ENCODE data around the gene SH2D7. TPM values are rescaled to one million over a fixed set of nuclear protein-coding genes. Genes with fewer than 3 reads are reported as not detected.
A peak's percentile ranks its signal among the peaks of the same experiment; 100 is the strongest.

SH2D7 gene
- total and polyA plus RNA-seq, 5 donors = 0.02 TPM; not detected in 4

- ATAC-seq (peak in 1 of 2 donors; percentile 22), DNase-seq (no peak)
- H3K9me3 ChIP-seq (ENCODE audit: control insufficient read depth, low read length) = no peaks in the 10 kb centered on the region
- peak overlapping the region; percentile 65 for H3K27ac ChIP-seq (ENCODE audit: low read length)
- no peaks in the 10 kb centered on the region for H3K27me3 ChIP-seq (ENCODE audit: control insufficient read depth, insufficient read depth)
- intact Hi-C loops (cut with DNase I) = no loop called here
- no peak overlapping the region for H3K4me3 ChIP-seq (ENCODE audit: low read length)
- H3K4me1 ChIP-seq (ENCODE audit: control insufficient read depth, insufficient read depth, low read length) = peaks cover 25% of the 10 kb centered on the region
- WGBS = 34% methylated on average over 9 of the region's 9 CpGs
Measured at GRCh38 chr15:78072080-78072892, 20.1 kb upstream of the SH2D7 start.

GRCh38 chr15:78073046-78073787 is 19.1 kb upstream of the SH2D7 start:
- peaks cover 20% of the 10 kb centered on the region for H3K4me1 ChIP-seq (ENCODE audit: control insufficient read depth, insufficient read depth, low read length)
- no peak overlapping the region for H3K4me3 ChIP-seq (ENCODE audit: low read length)
- 88% methylated on average over 5 of the region's 5 CpGs for WGBS
- intact Hi-C loops (cut with DNase I) = no loop called here
- no peaks in the 10 kb centered on the region for H3K27me3 ChIP-seq (ENCODE audit: control insufficient read depth, insufficient read depth)
- no peak for DNase-seq
- H3K27ac ChIP-seq (ENCODE audit: low read length) = no peak overlapping the region
- no peaks in the 10 kb centered on the region for H3K9me3 ChIP-seq (ENCODE audit: control insufficient read depth, low read length)
- ATAC-seq = no peak

GRCh38 chr15:78075490-78076230 is 16.7 kb upstream of the SH2D7 start:
- peak in 2 of 3 donors; percentile 60 to 65 for DNase-seq
- Histone ChIP-seq H3K27me3 (ENCODE audit: control insufficient read depth, insufficient read depth) (no peaks in the 10 kb centered on the region), H3K9me3 (ENCODE audit: control insufficient read depth, low read length) (no peaks in the 10 kb centered on the region), H3K27ac (ENCODE audit: low read length) (peak overlapping the region; percentile 83), H3K4me1 (ENCODE audit: control insufficient read depth, insufficient read depth, low read length) (peaks cover 7% of the 10 kb centered on the region), H3K4me3 (ENCODE audit: low read length) (peak overlapping the region; percentile 84)
- ATAC-seq = peak; percentile 78 to 81
- WGBS = 15% methylated on average over 7 of the region's 7 CpGs
- intact Hi-C loops (cut with DNase I) = no loop called here

- WGBS = 40% methylated on average over 17 of the region's 17 CpGs
- DNase-seq (no peak), ATAC-seq (peak; percentile 19 to 31)
- Histone ChIP-seq H3K27me3 (ENCODE audit: control insufficient read depth, insufficient read depth) (no peaks in the 10 kb centered on the region), H3K27ac (ENCODE audit: low read length) (peak overlapping the region; percentile 83), H3K4me3 (ENCODE audit: low read length) (peak overlapping the region; percentile 84), H3K9me3 (ENCODE audit: control insufficient read depth, low read length) (no peaks in the 10 kb centered on the region), H3K4me1 (ENCODE audit: control insufficient read depth, insufficient read depth, low read length) (peaks cover 7% of the 10 kb centered on the region)
- intact Hi-C loops (cut with DNase I) = no loop called here
Measured at GRCh38 chr15:78076231-78077052, 15.9 kb upstream of the SH2D7 start.

GRCh38 chr15:78077053-78077870 is 15.1 kb upstream of the SH2D7 start, which contains the start of gene TBC1D2B:
Gene TBC1D2B, minus strand, starts transcription at chr15:78077711. Its CDS starts 59 bp downstream, at chr15:78077652.
- H3K9me3 ChIP-seq (ENCODE audit: control insufficient read depth, low read length) = no peaks in the 10 kb centered on the region
- under 1% methylated on average over 104 of the region's 104 CpGs for WGBS
- intact Hi-C loops (cut with DNase I) = no loop called here
- ATAC-seq (peak; percentile 75 to 78), DNase-seq (peak; percentile 70 to 89 (median 89))
- peak within 1 kb of the TSS; percentile 84 for H3K4me3 ChIP-seq (ENCODE audit: low read length)
- H3K4me1 ChIP-seq (ENCODE audit: control insufficient read depth, insufficient read depth, low read length) = peaks cover 7% of the 10 kb centered on the region
- H3K27ac ChIP-seq (ENCODE audit: low read length) = peak within 1 kb of the TSS; percentile 81
- no peaks in the 10 kb centered on the region for H3K27me3 ChIP-seq (ENCODE audit: control insufficient read depth, insufficient read depth)

GRCh38 chr15:78077871-78078210 is 14.5 kb upstream of the SH2D7 start:
- Histone ChIP-seq H3K27ac (ENCODE audit: low read length) (peak overlapping the region; percentile 11), H3K27me3 (ENCODE audit: control insufficient read depth, insufficient read depth) (no peaks in the 10 kb centered on the region), H3K4me3 (ENCODE audit: low read length) (peak overlapping the region; percentile 84), H3K4me1 (ENCODE audit: control insufficient read depth, insufficient read depth, low read length) (peaks cover 4% of the 10 kb centered on the region), H3K9me3 (ENCODE audit: control insufficient read depth, low read length) (no peaks in the 10 kb centered on the region)
- WGBS = 27% methylated on average over 7 of the region's 7 CpGs
- ATAC-seq = no peak
- intact Hi-C loops (cut with DNase I) = no loop called here
- no peak for DNase-seq

GRCh38 chr15:78079298-78080087 is 12.9 kb upstream of the SH2D7 start:
- WGBS = 77% methylated on average over 11 of the region's 11 CpGs
- Histone ChIP-seq H3K4me1 (ENCODE audit: control insufficient read depth, insufficient read depth, low read length) (peaks cover 4% of the 10 kb centered on the region), H3K9me3 (ENCODE audit: control insufficient read depth, low read length) (no peaks in the 10 kb centered on the region), H3K27me3 (ENCODE audit: control insufficient read depth, insufficient read depth) (no peaks in the 10 kb centered on the region), H3K4me3 (ENCODE audit: low read length) (no peak overlapping the region), H3K27ac (ENCODE audit: low read length) (no peak overlapping the region)
- DNase-seq (no peak), ATAC-seq (no peak)
- intact Hi-C loops (cut with DNase I) = no loop called here

- ATAC-seq (no peak), DNase-seq (no peak)
- H3K4me3 ChIP-seq (ENCODE audit: low read length) = no peak overlapping the region
- no peaks in the 10 kb centered on the region for H3K27me3 ChIP-seq (ENCODE audit: control insufficient read depth, insufficient read depth)
- H3K9me3 ChIP-seq (ENCODE audit: control insufficient read depth, low read length) = no peaks in the 10 kb centered on the region
- intact Hi-C loops (cut with DNase I) = no loop called here
- H3K27ac ChIP-seq (ENCODE audit: low read length) = no peak overlapping the region
- peaks cover 4% of the 10 kb centered on the region for H3K4me1 ChIP-seq (ENCODE audit: control insufficient read depth, insufficient read depth, low read length)
- WGBS = 88% methylated on average over 8 of the region's 8 CpGs
Measured at GRCh38 chr15:78080088-78080460, 12.3 kb upstream of the SH2D7 start.

- DNase-seq (no peak), ATAC-seq (peak in 1 of 2 donors; percentile 39)
- H3K4me3 ChIP-seq (ENCODE audit: low read length) = no peak overlapping the region
- no peaks in the 10 kb centered on the region for H3K9me3 ChIP-seq (ENCODE audit: control insufficient read depth, low read length)
- WGBS = 68% methylated on average over 5 of the region's 5 CpGs
- no peaks in the 10 kb centered on the region for H3K4me1 ChIP-seq (ENCODE audit: control insufficient read depth, insufficient read depth, low read length)
- intact Hi-C loops (cut with DNase I) = no loop called here
- H3K27ac ChIP-seq (ENCODE audit: low read length) = no peak overlapping the region
- H3K27me3 ChIP-seq (ENCODE audit: control insufficient read depth, insufficient read depth) = no peaks in the 10 kb centered on the region
Measured at GRCh38 chr15:78082106-78082742, 10.1 kb upstream of the SH2D7 start.

All from right cardiac atrium (tissue), 5 donors.